AG10803 (cell line): ENCODE results near the gene NWD2.

ENCODE experiments used
- DNase-seq: peaks from one replicate; pipeline ENCODE4 v3.0.0; 2010; ENCODE audit warnings: low read depth
- H3K4me3 ChIP-seq: 2 replicates; pipeline ENCODE4 v1.5.1; 2011; ENCODE audit warnings: mild to moderate bottlenecking, low read length, control low read depth
- CTCF ChIP-seq: conservative IDR thresholded peaks from 2 replicates; pipeline ENCODE4 v1.5.1; 2011; ENCODE audit warnings: mild to moderate bottlenecking, low read length, control low read depth, inconsistent platforms

Gene NWD2

GRCh38 chr4:37220685-37221084 lies 23.9 kb upstream of the NWD2 start:
- DNase-seq, result no peak
- H3K4me3 ChIP-seq, result no peak overlapping the region
- no peak for TF ChIP-seq CTCF

- DNase-seq, result no peak
- TF ChIP-seq CTCF, result no peak
Measured at GRCh38 chr4:37223732-37224131, 20.8 kb upstream of the NWD2 start.

GRCh38 chr4:37224854-37225253 lies 19.7 kb upstream of the NWD2 start:
- no peak for DNase-seq
- no peak for TF ChIP-seq CTCF

More at GRCh38 chr4:37223732-37224131, 20.8 kb upstream of the NWD2 start:
- H3K4me3 ChIP-seq, result no peak overlapping the region

GRCh38 chr4:37225778-37226177 lies 18.8 kb upstream of the NWD2 start:
- no peak for TF ChIP-seq CTCF
- no peak overlapping the region for H3K4me3 ChIP-seq
- DNase-seq, result no peak

More at GRCh38 chr4:37224854-37225253, 19.7 kb upstream of the NWD2 start:
- no peak overlapping the region for H3K4me3 ChIP-seq

GRCh38 chr4:37232315-37232714 lies 12.2 kb upstream of the NWD2 start:
- TF ChIP-seq CTCF, result no peak
- H3K4me3 ChIP-seq, result no peak overlapping the region
- no peak for DNase-seq

GRCh38 chr4:37236165-37236564 lies 8.4 kb upstream of the NWD2 start:
- TF ChIP-seq CTCF, result no peak
- no peak for DNase-seq
- H3K4me3 ChIP-seq, result no peak overlapping the region

GRCh38 chr4:37241647-37242046 lies 2.9 kb upstream of the NWD2 start:
- no peak for TF ChIP-seq CTCF
- DNase-seq, result no peak
- no peak overlapping the region for H3K4me3 ChIP-seq
